ENCODE measurements around the gene HSF2BP.
A peak's percentile ranks its signal among the peaks of the same experiment; 100 is the strongest.

The HSF2BP gene

GRCh38 chr21:43575473-43575844 is 83.8 kb downstream of the HSF2BP start:
- H3K79me1 ChIP-seq (ENCODE audit: low read length) = peaks cover 4% of the 10 kb centered on the region
- WGBS (ENCODE audit: extremely low coverage, insufficient coverage, insufficient read length) = no CpG with 5 or more reads among the region's 3 CpGs
- H3K4me1 ChIP-seq (ENCODE audit: control insufficient read depth in 1 of 2, insufficient read depth in 2 of 2, low read length in 2 of 2) = peaks cover 0 to 3% of the 10 kb centered on the region in 2 experiments
- no peak overlapping the region for H3K14ac ChIP-seq (ENCODE audit: low read length)
- no peaks in the 10 kb centered on the region for H3K27me3 ChIP-seq (ENCODE audit: insufficient read depth, low read length)
- no peaks in the 10 kb centered on the region for H3K79me2 ChIP-seq (ENCODE audit: control insufficient read depth, insufficient read depth, low read length, poor library complexity)
- H4K91ac ChIP-seq (ENCODE audit: low read depth, low read length) = no peak overlapping the region
- H2BK5ac ChIP-seq (ENCODE audit: low read depth, low read length, poor library complexity) = no peak overlapping the region
- no peak for DNase-seq
- no peak overlapping the region for H4K12ac ChIP-seq (ENCODE audit: low read depth, low read length)
- H2AFZ ChIP-seq (ENCODE audit: insufficient read depth, low read length, poor library complexity) = no peak overlapping the region
- no peak overlapping the region for H3K9ac ChIP-seq (ENCODE audit: low read length)
- no peak overlapping the region for H3K23ac ChIP-seq (ENCODE audit: low read length)
- no peak overlapping the region for H3K4me2 ChIP-seq (ENCODE audit: low read length)
- H3K18ac ChIP-seq (ENCODE audit: low read length) = no peak overlapping the region
- peaks cover 5% of the 10 kb centered on the region for H3K9me3 ChIP-seq (ENCODE audit: insufficient read depth, low read depth, low read length)
- H2BK120ac ChIP-seq (ENCODE audit: insufficient read depth, low read length, poor library complexity) = no peak overlapping the region
- H3K36me3 ChIP-seq (ENCODE audit: control insufficient read depth in 1 of 2, insufficient read depth in 2 of 2, low read length in 2 of 2) = no peaks in the 10 kb centered on the region
- H2BK12ac ChIP-seq (ENCODE audit: low read length) = no peak overlapping the region
- H3K4ac ChIP-seq (ENCODE audit: low read depth, low read length) = no peak overlapping the region
- H3K27ac ChIP-seq (ENCODE audit: low read depth, low read length) = no peak overlapping the region
- H3K4me3 ChIP-seq (ENCODE audit: low read depth, low read length) = no peak overlapping the region
- no peak overlapping the region for H4K8ac ChIP-seq (ENCODE audit: low read depth, low read length)
- no peak overlapping the region for H2AK5ac ChIP-seq (ENCODE audit: low read length)

GRCh38 chr21:43574741-43575472 is 84.4 kb downstream of the HSF2BP start:
- Histone ChIP-seq H3K4ac (ENCODE audit: low read depth, low read length) (no peak overlapping the region), H3K27ac (ENCODE audit: low read depth, low read length) (no peak overlapping the region), H3K27me3 (ENCODE audit: insufficient read depth, low read length) (no peaks in the 10 kb centered on the region), H2AK5ac (ENCODE audit: low read length) (peak overlapping the region; percentile 21), H4K91ac (ENCODE audit: low read depth, low read length) (no peak overlapping the region), H3K79me2 (ENCODE audit: control insufficient read depth, insufficient read depth, low read length, poor library complexity) (no peaks in the 10 kb centered on the region), H3K36me3 (ENCODE audit: control insufficient read depth in 1 of 2, insufficient read depth in 2 of 2, low read length in 2 of 2) (no peaks in the 10 kb centered on the region), H2BK120ac (ENCODE audit: insufficient read depth, low read length, poor library complexity) (peak overlapping the region; percentile 3), H3K9ac (ENCODE audit: low read length) (no peak overlapping the region), H2BK12ac (ENCODE audit: low read length) (peak overlapping the region; percentile 6), H3K14ac (ENCODE audit: low read length) (peak overlapping the region; percentile 25), H3K4me3 (ENCODE audit: low read depth, low read length) (no peak overlapping the region), H3K4me2 (ENCODE audit: low read length) (no peak overlapping the region), H2AFZ (ENCODE audit: insufficient read depth, low read length, poor library complexity) (no peak overlapping the region), H4K8ac (ENCODE audit: low read depth, low read length) (no peak overlapping the region), H3K18ac (ENCODE audit: low read length) (no peak overlapping the region), H3K4me1 (ENCODE audit: control insufficient read depth in 1 of 2, insufficient read depth in 2 of 2, low read length in 2 of 2) (peaks cover 0 to 3% of the 10 kb centered on the region in 2 experiments), H3K23ac (ENCODE audit: low read length) (no peak overlapping the region), H3K79me1 (ENCODE audit: low read length) (peaks cover 4% of the 10 kb centered on the region), H2BK5ac (ENCODE audit: low read depth, low read length, poor library complexity) (no peak overlapping the region), H3K9me3 (ENCODE audit: insufficient read depth, low read depth, low read length) (peaks cover 5% of the 10 kb centered on the region), H4K12ac (ENCODE audit: low read depth, low read length) (no peak overlapping the region)
- no CpG with 5 or more reads among the region's 19 CpGs for WGBS (ENCODE audit: extremely low coverage, insufficient coverage, insufficient read length)
- DNase-seq = no peak

GRCh38 chr21:43573921-43574320 is 85.4 kb downstream of the HSF2BP start:
- no peak overlapping the region for H2AK5ac ChIP-seq (ENCODE audit: low read length)
- H2BK120ac ChIP-seq (ENCODE audit: insufficient read depth, low read length, poor library complexity) = no peak overlapping the region
- DNase-seq = no peak
- no peak overlapping the region for H3K23ac ChIP-seq (ENCODE audit: low read length)
- no peak overlapping the region for H3K4ac ChIP-seq (ENCODE audit: low read depth, low read length)
- no peak overlapping the region for H3K4me3 ChIP-seq (ENCODE audit: low read depth, low read length)
- no peaks in the 10 kb centered on the region for H3K36me3 ChIP-seq (ENCODE audit: control insufficient read depth in 1 of 2, insufficient read depth in 2 of 2, low read length in 2 of 2)
- no peak overlapping the region for H3K9ac ChIP-seq (ENCODE audit: low read length)
- whole genome bisulfite sequencing (ENCODE audit: extremely low coverage, insufficient coverage, insufficient read length) = no CpG with 5 or more reads among the region's 7 CpGs
- H4K8ac ChIP-seq (ENCODE audit: low read depth, low read length) = no peak overlapping the region
- H3K79me1 ChIP-seq (ENCODE audit: low read length) = peaks cover 3% of the 10 kb centered on the region
- H2BK5ac ChIP-seq (ENCODE audit: low read depth, low read length, poor library complexity) = no peak overlapping the region
- H3K79me2 ChIP-seq (ENCODE audit: control insufficient read depth, insufficient read depth, low read length, poor library complexity) = no peaks in the 10 kb centered on the region
- no peak overlapping the region for H3K14ac ChIP-seq (ENCODE audit: low read length)
- H2AFZ ChIP-seq (ENCODE audit: insufficient read depth, low read length, poor library complexity) = no peak overlapping the region
- H3K4me2 ChIP-seq (ENCODE audit: low read length) = no peak overlapping the region
- H3K9me3 ChIP-seq (ENCODE audit: insufficient read depth, low read depth, low read length) = peaks cover 5% of the 10 kb centered on the region
- peaks cover 0 to 3% of the 10 kb centered on the region in 2 experiments for H3K4me1 ChIP-seq (ENCODE audit: control insufficient read depth in 1 of 2, insufficient read depth in 2 of 2, low read length in 2 of 2)
- H3K27me3 ChIP-seq (ENCODE audit: insufficient read depth, low read length) = no peaks in the 10 kb centered on the region
- H3K27ac ChIP-seq (ENCODE audit: low read depth, low read length) = no peak overlapping the region
- no peak overlapping the region for H3K18ac ChIP-seq (ENCODE audit: low read length)
- H2BK12ac ChIP-seq (ENCODE audit: low read length) = no peak overlapping the region
- no peak overlapping the region for H4K91ac ChIP-seq (ENCODE audit: low read depth, low read length)
- H4K12ac ChIP-seq (ENCODE audit: low read depth, low read length) = no peak overlapping the region

- WGBS (ENCODE audit: extremely low coverage, insufficient coverage, insufficient read length) = no CpG with 5 or more reads among the region's 5 CpGs
Observed at GRCh38 chr21:43572446-43572845, 86.8 kb downstream of the HSF2BP start.

More at GRCh38 chr21:43572446-43572845, 86.8 kb downstream of the HSF2BP start:
- Histone ChIP-seq H4K91ac (ENCODE audit: low read depth, low read length) (no peak overlapping the region), H3K79me2 (ENCODE audit: control insufficient read depth, insufficient read depth, low read length, poor library complexity) (no peaks in the 10 kb centered on the region), H3K36me3 (ENCODE audit: control insufficient read depth in 1 of 2, insufficient read depth in 2 of 2, low read length in 2 of 2) (no peaks in the 10 kb centered on the region), H2AK5ac (ENCODE audit: low read length) (no peak overlapping the region), H3K27ac (ENCODE audit: low read depth, low read length) (no peak overlapping the region), H3K4me2 (ENCODE audit: low read length) (no peak overlapping the region), H3K23ac (ENCODE audit: low read length) (no peak overlapping the region), H3K9me3 (ENCODE audit: insufficient read depth, low read depth, low read length) (peaks cover 5% of the 10 kb centered on the region), H2BK5ac (ENCODE audit: low read depth, low read length, poor library complexity) (no peak overlapping the region), H2BK120ac (ENCODE audit: insufficient read depth, low read length, poor library complexity) (no peak overlapping the region), H3K4ac (ENCODE audit: low read depth, low read length) (no peak overlapping the region), H3K9ac (ENCODE audit: low read length) (no peak overlapping the region), H3K79me1 (ENCODE audit: low read length) (peaks cover 3% of the 10 kb centered on the region), H4K12ac (ENCODE audit: low read depth, low read length) (no peak overlapping the region), H3K4me3 (ENCODE audit: low read depth, low read length) (no peak overlapping the region), H4K8ac (ENCODE audit: low read depth, low read length) (no peak overlapping the region), H3K14ac (ENCODE audit: low read length) (peak overlapping the region; percentile 2), H3K18ac (ENCODE audit: low read length) (no peak overlapping the region), H3K4me1 (ENCODE audit: control insufficient read depth in 1 of 2, insufficient read depth in 2 of 2, low read length in 2 of 2) (peaks cover 0 to 3% of the 10 kb centered on the region in 2 experiments), H3K27me3 (ENCODE audit: insufficient read depth, low read length) (no peaks in the 10 kb centered on the region), H2BK12ac (ENCODE audit: low read length) (no peak overlapping the region), H2AFZ (ENCODE audit: insufficient read depth, low read length, poor library complexity) (no peak overlapping the region)
- DNase-seq = no peak
